HG02678 (cell line): ENCODE results near the gene LY86.

ENCODE experiments used
- ATAC-seq: cut with Tn5 transposase; IDR thresholded peaks from one replicate; pipeline ENCODE4 v1.9.1; 2021; ENCODE audit warnings: mild to moderate bottlenecking, moderate library complexity; ENCODE audit not compliant: unreplicated experiment

The LY86 gene

GRCh38 chr6:6569811-6570164 is 18.7 kb upstream of the LY86 start:
- no peak for ATAC-seq

- ATAC-seq: no peak
Measured at GRCh38 chr6:6570929-6571671, 17.4 kb upstream of the LY86 start.

GRCh38 chr6:6575143-6575542 is 13.4 kb upstream of the LY86 start:
- ATAC-seq: no peak

GRCh38 chr6:6577735-6578134 is 10.8 kb upstream of the LY86 start:
- no peak for ATAC-seq

GRCh38 chr6:6579281-6579680 is 9.2 kb upstream of the LY86 start:
- no peak for ATAC-seq

GRCh38 chr6:6580225-6580856 is 8.2 kb upstream of the LY86 start:
- ATAC-seq: no peak

GRCh38 chr6:6581054-6581453 is 7.5 kb upstream of the LY86 start:
- ATAC-seq: no peak

- ATAC-seq: no peak
Measured at GRCh38 chr6:6582131-6582530, 6.4 kb upstream of the LY86 start.

- no peak for ATAC-seq
Measured at GRCh38 chr6:6583836-6584235, 4.7 kb upstream of the LY86 start.

GRCh38 chr6:6584310-6585002 is 4.1 kb upstream of the LY86 start:
- ATAC-seq: peak; percentile 21

GRCh38 chr6:6585003-6585311 is 3.6 kb upstream of the LY86 start:
- no peak for ATAC-seq

- ATAC-seq: no peak
Measured at GRCh38 chr6:6586167-6586566, 2.4 kb upstream of the LY86 start.

- peak; percentile 51 for ATAC-seq
Measured at GRCh38 chr6:6586671-6587526, 1.6 kb upstream of the LY86 start.

GRCh38 chr6:6587696-6588063 is 840 bp upstream of the LY86 start:
- ATAC-seq: no peak

- ATAC-seq: no peak
Measured at GRCh38 chr6:6588924-6589709, 597 bp downstream of the LY86 start.

- no peak for ATAC-seq
Measured at GRCh38 chr6:6590530-6590929, 2.0 kb downstream of the LY86 start.

GRCh38 chr6:6591778-6592465 is 3.4 kb downstream of the LY86 start:
- ATAC-seq: peak; percentile 20

- no peak for ATAC-seq
Measured at GRCh38 chr6:6592826-6593475, 4.4 kb downstream of the LY86 start.

- no peak for ATAC-seq
Measured at GRCh38 chr6:6593867-6594468, 5.4 kb downstream of the LY86 start.
